DMS53 (cell line): ENCODE results near the gene ALOX15.
"Not testable (repeated sequence)": the region's sequence is repeated elsewhere in the genome, so short reads cannot be mapped to it uniquely, and the experiment has no call there.

Experiments used
- DNase-seq: peaks from one replicate; lab custom pipeline; 2025; lab: John Stamatoyannopoulos, UW

The ALOX15 gene

DNA sequence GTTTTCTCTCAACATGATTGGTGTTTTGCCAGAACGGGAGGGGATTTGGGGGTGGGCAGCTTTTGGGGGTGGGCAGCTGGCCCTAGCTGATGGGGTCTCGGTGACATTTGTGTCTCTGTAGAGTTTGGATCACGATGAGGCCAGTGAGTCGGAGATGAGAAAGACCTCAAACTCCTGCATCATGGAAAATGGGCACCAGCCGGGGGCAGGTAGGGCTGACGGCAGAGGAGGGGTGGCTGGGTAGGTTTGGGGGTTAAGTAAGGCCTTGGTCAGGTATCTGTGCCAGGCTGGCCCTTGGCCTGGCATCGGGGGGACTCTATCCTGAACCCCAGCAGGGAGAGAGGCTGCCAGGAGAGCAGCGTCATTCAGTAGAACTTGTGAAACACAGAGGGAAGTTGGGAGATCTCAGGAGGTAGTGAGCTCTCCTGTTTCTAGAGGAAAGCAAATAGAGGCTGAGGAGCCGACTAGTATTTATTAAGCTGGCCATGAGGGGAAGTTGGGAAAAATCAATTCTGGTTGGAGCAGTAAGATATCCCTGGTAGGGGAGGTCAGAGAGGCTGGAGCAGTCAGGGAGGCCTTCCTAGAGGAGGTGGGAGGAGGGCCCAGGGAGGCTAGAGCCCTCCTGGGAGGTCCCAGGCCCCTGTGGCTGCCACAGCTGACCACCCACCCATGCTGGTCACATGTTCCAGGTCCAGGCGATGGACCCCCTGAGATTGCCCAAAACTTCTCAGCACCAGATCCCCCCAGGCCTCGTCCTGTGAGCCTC lies 49.1 kb downstream of the ALOX15 start:
- DNase-seq = no peak

DNA sequence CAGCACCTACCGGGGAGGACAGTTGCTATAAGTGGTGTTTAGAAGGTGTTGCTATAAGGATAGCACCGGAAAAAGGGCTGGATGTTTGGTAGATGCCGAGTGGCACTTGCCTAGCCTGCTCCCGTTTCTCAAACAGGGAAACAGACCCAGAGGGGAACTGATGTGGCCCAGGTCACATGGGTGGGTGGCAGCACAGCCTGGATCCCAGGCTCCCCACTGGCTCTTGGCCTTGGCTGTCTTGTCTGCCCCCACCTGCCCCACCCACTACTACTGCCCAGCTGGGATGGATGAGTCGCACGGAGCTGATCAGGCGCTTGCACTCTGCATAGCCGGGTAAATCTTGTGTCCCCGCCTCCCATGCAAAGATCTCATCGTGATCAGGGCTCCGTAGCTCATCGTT lies 49.9 kb downstream of the ALOX15 start:
- DNase-seq = no peak

DNA sequence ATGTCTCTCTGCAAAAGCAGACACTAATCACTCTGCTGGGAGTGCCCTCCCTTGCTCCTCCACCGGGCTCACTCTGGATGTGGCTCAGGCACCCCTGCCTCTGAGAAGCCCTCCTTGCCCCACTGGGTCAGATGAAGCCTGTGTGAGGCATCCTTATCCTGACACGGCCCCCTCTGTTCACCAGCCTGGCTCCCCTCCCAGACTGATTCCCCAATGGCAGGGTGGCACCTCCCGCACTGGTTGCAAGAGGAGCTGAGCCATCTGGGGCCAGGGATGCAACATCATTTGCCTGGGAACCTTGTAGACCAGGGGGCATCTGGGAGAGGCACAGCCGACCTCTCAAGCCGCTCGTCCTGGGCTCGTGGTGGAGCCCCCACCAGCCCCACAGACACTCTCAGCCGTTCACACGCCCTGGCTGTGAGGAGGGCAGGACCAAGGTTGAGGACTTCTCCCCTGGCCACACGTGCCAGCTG lies 50.5 kb downstream of the ALOX15 start:
- no peak for DNase-seq

DNA sequence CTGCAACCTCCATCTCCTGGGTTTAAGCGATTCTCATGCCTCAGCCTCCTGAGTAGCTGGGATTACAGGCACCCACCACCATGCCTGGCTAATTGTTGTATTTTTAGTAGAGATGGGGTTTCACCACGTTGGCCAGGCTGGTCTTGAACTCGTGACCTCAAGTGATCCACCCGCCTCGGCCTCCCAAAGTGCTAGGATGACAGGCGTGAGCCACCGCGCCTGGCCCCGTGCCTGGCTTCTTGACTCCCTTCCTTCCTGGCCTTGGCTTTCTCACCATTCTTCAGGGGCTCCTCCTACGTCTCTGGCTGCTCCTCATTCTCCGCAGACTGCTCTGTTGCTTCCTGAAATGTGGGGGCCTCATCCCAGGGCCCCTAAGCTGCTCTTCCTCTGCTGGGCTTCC lies 51.4 kb downstream of the ALOX15 start:
- DNase-seq = not testable (repeated sequence)

DNA sequence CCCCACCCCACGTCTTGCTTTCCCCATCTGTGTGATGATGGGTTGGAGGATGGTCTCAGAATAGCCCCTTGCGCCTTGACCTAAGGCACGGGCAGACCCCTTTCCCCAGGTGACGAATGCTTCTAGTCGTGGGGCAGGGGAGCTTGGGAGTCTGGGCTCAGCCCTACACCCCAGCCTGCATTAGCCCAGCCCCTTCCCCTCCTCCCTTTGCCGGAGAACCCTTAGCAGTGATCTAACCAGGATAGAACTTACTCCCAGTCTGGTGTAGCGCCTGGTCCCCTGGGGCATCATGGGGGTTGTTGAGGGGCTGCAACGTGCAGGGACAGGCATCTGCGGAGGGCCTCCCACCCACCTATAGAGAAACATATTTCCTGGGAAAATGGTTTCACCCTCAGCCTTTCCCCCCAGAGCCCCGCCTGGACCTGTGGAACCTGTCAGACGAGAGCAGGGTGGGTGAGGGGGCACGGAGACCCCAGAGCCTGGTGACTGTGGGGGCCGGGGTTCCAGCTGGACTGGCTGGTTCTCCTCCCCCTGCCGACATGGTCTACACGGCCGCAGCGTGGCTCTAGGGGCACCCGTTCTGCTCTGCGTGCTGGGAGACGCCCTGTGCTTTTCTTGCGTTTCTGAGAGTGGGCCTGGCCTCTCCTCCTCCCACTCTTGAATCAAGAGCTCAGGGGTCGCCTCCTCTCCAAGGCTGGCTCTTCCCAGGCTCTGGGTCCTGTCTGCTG lies 52.4 kb downstream of the ALOX15 start:
- no peak for DNase-seq

DNA sequence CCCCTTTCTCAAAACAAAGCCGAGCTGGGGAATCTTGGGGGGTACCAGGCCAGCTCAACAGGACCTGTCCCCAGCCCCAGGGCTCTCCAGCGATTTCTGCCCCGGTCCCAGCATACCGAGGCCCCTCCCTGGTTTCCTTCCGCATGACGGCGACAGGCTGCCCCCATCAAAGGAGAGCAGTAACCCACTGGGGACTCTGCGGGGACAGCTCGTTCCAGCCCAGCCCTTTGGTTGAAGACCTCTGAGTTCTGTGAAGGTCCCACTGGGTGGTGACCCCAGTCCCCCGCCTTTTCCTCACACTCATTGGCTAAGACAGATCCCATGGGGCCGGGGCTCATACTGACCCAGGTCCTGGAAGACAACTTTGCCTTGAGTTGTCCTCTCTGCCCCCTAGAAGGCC lies 53.1 kb downstream of the ALOX15 start:
- no peak for DNase-seq

DNA sequence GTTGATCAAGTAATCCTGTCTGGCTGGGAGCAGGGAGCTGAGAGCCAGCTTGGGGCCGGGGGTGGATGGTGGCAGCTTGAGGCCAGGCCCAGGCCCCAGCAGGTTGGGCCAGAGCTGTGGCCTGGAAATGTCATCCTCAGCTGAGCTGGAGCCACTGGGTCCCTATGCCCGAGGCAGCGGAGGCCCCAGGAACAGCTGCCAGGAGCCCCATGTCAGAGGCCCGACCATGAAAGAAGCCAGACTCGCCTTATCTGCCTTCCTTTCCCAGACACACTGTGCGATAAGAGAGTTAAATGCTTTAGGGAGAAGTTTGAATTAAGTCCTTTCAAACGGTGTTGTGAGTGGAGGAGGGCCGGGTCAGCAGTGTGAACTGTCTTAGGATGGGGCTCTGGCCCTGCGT lies 53.7 kb downstream of the ALOX15 start:
- no peak for DNase-seq

DNA sequence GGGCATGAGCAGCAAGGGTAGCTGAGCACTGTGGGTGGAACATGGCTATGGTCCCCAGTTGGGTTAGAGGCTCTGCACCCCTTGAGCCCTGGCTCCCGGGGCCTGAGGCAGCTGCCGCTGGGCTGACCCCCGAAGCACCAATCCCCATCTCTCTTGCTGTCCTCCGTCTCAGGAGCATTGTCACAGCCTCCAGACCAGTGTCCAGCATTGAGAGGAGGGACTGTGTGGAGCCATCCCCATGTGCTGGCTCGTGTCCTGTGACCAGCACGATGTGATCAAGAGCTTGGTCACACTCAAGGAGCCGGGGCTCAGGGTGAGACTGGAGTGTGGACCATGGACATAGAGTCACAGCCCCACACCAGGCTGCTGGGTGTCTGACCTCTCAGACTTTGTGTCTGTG lies 54.3 kb downstream of the ALOX15 start:
- no peak for DNase-seq

DNA sequence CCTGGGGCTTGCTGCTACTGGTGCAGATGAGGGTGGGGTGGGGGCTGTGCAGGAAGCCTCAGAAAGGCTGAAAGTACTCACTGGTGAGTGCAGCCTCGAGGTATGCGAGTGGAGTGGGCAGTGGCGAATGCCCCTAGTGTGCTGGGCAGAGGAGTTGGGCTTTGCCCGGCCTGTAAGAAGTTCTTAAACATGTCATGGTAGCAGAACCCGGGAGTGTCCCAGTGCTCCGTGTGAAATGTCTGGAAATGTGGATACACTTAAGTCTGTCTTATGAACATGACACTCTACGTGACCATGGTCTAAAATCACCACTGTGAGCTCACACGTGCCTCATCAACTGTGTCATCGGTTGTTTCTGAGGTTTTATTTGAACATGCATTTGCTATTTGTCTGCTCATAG lies 55.4 kb downstream of the ALOX15 start:
- peak; percentile 79 for DNase-seq

DNA sequence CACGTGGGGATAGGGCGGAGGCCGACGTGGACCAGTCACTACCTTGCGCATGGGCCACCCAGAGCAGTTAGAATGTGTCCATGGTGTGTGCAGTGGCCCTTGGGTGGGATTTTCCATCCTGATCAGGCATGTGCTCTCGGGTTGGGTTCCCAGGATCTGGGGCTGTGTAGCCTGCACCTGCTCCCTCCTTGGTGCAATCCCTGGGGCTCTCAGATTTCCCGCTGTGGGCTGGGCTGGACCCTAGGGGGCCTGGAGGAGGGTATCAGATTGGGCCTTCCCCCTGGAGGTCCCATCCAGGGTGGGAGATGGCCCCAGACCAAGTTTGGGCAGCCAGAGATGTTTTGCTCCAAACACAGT lies 55.9 kb downstream of the ALOX15 start:
- peak; percentile 43 for DNase-seq

DNA sequence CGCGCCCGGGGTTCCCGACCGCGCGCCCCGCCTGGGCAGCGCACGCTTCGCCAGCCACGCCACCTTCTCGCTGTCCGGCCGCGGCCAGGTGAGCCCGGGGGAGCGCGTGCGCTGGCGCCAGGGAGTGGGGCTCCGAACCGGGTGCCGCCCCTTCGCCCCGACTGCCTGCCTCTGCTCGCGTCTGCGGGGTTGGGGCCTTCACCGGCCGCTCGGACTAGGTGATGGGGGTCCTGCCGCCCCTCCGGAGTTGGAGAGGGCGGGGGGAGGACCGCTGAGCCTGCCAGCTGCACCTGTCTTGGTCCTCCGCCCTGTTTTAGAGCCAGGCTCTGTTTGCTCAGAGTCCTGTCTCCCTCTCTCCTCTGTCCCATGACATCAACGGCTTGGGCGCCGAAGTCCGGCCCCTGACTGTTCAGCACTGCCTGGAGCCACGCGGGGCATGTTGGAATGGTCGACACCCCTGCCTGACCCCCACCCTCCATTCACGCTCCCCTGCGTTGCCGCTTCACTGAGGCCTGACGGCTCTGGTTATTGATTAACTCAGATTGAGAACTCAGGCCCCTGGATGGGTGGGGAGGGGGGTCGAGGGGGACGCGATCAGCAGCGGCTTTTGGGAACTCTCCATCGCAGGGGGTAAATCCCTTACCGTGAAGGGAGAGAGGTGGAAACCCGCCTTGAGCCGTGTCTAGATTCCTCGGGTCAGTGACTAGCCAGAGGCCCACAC lies 56.4 kb downstream of the ALOX15 start:
- peak; percentile 67 for DNase-seq

DNA sequence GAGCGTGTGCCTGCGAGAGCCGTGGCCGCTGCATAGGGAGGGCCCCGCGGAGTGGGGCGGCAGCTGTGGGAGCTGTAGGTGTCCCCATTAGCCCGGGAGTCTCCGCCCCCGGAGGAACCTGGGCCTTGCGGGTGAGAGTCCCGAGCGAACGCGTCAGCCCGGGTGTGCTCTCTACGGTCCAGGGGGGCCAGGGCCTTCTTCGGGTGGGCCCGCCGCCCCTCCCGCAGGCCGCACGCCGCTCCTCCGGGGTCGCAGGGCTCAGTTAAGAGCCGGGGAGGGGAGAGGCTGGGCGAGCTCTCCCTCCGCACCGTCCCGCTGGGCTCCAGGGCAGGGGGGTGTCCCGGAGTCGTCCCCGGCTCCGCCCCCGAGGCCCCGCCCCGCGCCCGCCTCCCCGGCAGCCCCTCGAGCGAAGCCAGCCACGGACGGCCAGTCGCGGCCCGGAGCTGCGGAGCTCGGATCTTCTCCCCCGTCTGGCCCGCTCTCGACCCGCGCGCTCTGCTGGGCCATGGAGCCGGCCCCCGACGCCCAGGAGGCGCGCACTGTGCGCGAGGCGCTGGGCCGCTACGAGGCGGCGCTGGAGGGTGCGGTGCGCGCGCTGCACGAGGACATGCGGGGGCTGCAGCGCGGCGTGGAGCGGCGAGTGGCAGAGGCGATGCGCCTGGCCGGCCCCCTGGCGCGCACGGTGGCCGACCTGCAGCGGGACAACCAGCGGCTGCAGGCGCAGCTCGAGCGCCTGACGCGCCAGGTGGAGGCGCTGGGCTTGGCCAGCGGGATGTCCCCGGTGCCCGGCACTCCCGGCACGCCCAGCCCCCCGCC lies 57.2 kb downstream of the ALOX15 start, which contains the start of gene SMTNL2:
SMTNL2 (plus strand) TSS at position 429 of the 816 bp plus-strand sequence; CDS start at position 506, 77 bp downstream.
- peak; percentile 68 for DNase-seq

DNA sequence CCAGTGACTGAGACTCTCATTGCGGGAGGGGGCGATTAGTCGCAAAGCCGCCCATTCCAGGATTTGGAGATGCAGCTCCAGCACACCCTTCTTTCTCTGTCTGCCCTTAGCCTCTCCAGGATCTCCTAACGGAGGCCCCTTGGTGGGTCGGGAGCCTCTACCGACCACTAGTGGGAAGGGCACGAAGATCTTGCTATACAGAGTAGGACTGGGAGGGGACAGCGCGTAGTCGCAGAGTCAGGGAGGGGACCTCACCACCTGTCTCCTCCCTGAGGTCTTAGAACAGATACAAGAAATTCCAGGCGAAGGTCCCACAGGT lies 57.7 kb downstream of the ALOX15 start:
- DNase-seq = peak; percentile 68

DNA sequence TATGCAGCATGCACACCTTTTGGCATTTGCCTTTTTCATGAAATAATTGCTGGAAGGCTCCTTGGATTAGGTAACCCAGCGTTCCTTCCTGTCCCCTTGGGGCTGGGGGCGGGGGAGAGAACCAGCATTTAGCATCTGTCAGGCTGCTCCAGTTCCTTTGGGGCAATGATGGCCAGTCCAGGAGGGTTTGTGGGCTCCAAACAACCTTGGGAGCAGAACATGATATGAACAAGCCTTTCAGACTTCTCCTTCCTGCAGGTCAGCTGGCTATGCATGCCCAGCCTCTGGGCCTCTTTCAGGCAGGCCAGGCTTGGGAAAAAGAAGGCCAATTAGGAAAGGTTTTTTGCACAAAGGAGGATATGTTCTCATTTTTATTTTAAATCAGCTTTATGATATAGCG lies 58.3 kb downstream of the ALOX15 start:
- DNase-seq = no peak

DNA sequence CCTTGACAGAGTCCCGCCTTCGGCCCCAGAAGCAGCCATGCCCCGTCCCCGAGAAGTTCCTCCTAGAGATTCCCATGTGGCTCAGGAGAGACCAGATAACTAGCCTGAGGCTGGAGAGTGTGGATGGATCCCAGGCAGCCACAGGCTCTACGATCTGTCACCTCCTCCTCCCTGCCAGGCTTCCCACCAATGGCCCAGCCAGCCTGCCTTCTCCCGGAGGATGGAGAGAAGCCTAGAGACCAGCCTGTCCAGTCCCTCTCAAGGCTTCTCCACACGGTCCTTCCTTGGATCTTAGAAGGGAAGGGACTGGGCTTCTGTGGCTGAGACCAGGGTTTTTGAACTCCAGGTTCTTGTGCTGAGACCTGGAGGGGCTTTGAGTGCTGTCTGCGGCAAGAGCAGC lies 58.8 kb downstream of the ALOX15 start:
- DNase-seq = no peak

DNA sequence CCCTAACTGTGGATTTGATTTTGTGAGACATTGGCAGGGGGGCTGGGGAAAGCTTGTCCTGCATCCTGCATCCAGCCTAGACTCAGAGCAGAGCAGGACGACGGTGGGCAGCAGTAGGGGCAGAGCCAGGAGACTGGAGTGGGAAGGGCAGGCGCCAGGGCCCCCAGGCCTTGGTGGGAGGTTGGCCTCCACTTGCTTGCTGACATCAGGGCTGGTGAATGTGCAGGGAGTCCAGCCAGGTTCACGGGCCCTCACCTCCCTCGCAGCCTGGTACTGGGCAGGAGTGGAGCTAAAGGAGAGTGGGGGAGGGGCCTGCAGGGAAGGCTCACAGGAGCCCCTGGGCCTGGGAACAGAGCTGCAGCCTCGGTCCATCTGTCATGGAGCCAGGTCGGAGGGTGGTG lies 59.4 kb downstream of the ALOX15 start:
- DNase-seq = no peak
